Bronchial epithelial cell (primary cell): ENCODE results near the gene ZNF529. TPM values are rescaled to one million over a fixed set of nuclear protein-coding genes. Genes with fewer than 3 reads are reported as not detected.
"Not testable (repeated sequence)": the region's sequence is repeated elsewhere in the genome, so short reads cannot be mapped to it uniquely, and the experiment has no call there.

Experiments
- DNase-seq: peaks from one replicate; pipeline ENCODE4 v3.0.0-alpha.2; 2010; ENCODE audit warnings: low read depth
- FAIRE-seq: peaks from 2 replicates; lab custom pipeline; 2011; peaks lifted over from hg19 to GRCh38; lab: Jason Lieb, UNC
- H3K27me3 ChIP-seq: 2 replicates; pipeline ENCODE4 v1.5.1; 2011; ENCODE audit warnings: low read length; ENCODE audit not compliant: control insufficient read depth, insufficient read depth
- H3K36me3 ChIP-seq: 2 replicates; pipeline ENCODE4 v1.5.1; 2011; ENCODE audit warnings: low read length; ENCODE audit not compliant: control insufficient read depth, insufficient read depth
- H3K4me3 ChIP-seq: 2 replicates; pipeline ENCODE4 v1.5.1; 2011; ENCODE audit warnings: mild to moderate bottlenecking, low read depth, low read length, control low read depth
- total RNA-seq: library from RNA; depleted of rRNA; stranded (reverse); fragments of >200 nt; gene quantifications from 2 replicates; pipeline ENCODE4 v1.2.1, GENCODE V29; 2014
- TF ChIP-seq, protein P1 (sequence below): IDR thresholded peaks from 2 replicates; pipeline ENCODE4 v1.5.1; 2011; ENCODE audit warnings: mild to moderate bottlenecking, moderate library complexity, low read length, control low read depth, inconsistent platforms; ENCODE audit not compliant: insufficient read depth, severe bottlenecking

Gene ZNF529
- total RNA-seq, result 4.2 and 7.6 TPM in 2 replicates

DNA sequence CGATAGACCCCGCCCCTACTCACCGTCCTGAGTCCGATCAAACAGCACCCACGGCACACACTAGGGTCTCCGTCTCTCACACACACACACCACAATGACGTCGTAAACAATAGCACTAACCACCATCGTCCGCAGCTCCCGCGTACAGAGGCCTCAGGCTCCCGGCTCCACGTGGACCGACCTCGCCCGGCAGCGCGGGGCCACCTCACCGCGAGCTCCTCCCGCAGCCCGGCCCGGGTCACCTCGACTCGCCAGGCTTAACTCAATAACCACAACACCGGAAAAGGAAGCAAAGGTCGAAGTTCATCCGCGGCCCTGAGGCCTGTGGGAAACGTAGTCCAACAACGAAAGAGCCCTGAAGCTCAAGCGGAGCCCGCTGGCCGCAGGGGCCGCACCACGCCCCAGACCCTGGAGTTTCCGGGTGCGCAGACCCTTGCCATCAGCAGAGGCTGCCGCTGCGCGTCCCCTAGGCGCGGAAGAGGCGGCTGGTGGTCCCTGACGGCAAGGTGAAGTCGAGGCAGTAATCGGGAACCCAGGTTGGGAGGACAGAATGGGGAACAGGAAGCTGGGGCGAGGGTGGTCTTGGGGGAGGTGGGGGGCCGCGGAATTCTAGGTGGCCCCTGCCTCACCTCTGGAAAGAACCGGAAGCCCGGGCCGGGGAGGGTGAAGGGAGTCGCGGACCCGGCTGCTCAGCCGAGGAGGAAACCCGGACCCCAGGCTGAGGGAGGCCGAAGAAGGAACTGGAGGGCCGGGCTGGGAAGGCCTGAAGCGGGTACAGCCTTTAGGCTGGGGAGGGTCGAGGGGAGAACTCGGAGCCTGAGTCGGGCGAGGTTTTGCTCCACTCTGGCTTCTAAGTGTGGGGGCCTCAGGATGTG is at the start of gene ZNF529:
Gene ZNF529, minus strand, starts transcription at position 273 of the 875 bp plus-strand sequence. CDS start 946 bp downstream, outside the sequence.
- TF ChIP-seq, protein P1, sequence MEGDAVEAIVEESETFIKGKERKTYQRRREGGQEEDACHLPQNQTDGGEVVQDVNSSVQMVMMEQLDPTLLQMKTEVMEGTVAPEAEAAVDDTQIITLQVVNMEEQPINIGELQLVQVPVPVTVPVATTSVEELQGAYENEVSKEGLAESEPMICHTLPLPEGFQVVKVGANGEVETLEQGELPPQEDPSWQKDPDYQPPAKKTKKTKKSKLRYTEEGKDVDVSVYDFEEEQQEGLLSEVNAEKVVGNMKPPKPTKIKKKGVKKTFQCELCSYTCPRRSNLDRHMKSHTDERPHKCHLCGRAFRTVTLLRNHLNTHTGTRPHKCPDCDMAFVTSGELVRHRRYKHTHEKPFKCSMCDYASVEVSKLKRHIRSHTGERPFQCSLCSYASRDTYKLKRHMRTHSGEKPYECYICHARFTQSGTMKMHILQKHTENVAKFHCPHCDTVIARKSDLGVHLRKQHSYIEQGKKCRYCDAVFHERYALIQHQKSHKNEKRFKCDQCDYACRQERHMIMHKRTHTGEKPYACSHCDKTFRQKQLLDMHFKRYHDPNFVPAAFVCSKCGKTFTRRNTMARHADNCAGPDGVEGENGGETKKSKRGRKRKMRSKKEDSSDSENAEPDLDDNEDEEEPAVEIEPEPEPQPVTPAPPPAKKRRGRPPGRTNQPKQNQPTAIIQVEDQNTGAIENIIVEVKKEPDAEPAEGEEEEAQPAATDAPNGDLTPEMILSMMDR, result no peak
- H3K27me3 ChIP-seq, result no peaks in the 10 kb centered on the region
- FAIRE-seq, result no peak
- peak within 1 kb of the TSS; percentile 62 for H3K4me3 ChIP-seq
- H3K36me3 ChIP-seq, result peaks cover 5% of the 10 kb centered on the region
- peak; percentile 79 for DNase-seq

DNA sequence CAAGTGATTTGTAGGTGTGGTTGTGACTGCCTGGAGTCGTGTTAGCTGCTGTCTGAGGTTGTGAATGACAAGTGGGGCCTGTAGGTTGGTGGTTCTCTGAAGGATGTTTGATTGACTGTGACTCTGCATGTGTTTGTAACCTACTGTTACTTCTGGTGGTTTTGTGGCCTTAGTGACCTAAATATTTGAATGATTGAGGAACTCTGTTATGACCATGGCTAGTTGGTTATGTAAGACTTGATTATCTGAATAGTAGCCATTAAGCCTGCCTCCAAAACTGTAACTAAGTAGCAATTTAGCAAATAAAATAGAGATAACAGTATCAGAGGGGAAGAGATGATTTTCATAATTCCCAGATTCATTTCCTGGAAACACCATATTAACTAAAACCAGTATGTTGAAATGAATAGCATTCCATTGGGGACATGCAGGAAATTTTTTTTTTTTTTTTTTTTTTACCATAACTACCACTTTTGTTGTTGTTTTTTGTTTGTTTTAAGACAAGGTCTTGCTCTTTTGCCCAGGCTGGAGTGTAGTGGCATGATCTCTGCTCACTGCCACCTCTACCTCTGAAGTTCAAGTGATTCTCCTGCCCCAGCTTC is 32.9 kb upstream of the ZNF529 start:
- DNase-seq (no peak), FAIRE-seq (no peak)
- TF ChIP-seq, protein P1, result no peak
- Histone ChIP-seq H3K27me3 (no peaks in the 10 kb centered on the region), H3K4me3 (peak overlapping the region; percentile 53), H3K36me3 (no peaks in the 10 kb centered on the region)

DNA sequence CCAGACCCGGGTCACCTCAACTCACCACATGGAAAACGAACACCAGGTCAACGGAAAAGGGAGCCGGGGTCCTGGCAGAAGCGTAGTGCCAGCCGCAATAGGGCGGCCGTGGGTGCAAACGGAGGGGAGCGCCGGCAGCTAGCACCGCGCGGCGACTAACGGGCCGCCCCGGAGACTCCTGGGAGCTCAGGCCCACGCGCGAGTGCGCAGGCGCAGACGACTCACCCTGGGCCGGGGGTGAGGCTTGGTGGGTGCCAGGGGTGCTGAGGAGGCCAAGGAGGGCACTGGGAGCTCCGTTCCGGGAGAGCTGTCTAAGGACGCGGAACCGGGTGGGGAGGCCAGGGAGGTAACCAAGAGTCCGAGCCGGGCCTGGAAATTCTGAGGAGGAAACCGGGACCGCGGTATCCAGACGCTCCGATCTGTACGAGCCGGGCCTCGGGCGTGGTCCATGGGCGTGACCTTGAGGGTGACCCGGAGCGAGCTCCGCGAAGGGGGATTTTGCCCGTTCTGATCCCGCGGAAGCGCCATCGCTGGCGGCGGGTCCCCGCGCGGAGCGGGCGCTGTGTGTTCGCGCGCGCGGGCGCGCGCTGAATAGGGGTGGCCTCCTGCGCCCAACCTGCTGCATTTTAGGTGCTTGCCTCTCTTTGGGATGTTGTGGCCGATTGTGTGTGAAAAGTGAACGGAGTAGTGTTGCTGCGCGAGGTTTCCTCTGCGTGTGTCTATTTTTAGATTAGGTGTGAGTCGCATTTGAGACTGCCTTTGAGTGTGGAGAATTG is 32.2 kb upstream of the ZNF529 start, which contains the start of gene ZNF382:
Gene ZNF382, plus strand, starts transcription at position 213 of the 776 bp plus-strand sequence. CDS start 4,602 bp downstream, outside the sequence.
- Histone ChIP-seq H3K4me3 (peak within 1 kb of the TSS; percentile 53), H3K27me3 (no peaks in the 10 kb centered on the region), H3K36me3 (no peaks in the 10 kb centered on the region)
- TF ChIP-seq, protein P1, result no peak
- FAIRE-seq (no peak), DNase-seq (no peak)

DNA sequence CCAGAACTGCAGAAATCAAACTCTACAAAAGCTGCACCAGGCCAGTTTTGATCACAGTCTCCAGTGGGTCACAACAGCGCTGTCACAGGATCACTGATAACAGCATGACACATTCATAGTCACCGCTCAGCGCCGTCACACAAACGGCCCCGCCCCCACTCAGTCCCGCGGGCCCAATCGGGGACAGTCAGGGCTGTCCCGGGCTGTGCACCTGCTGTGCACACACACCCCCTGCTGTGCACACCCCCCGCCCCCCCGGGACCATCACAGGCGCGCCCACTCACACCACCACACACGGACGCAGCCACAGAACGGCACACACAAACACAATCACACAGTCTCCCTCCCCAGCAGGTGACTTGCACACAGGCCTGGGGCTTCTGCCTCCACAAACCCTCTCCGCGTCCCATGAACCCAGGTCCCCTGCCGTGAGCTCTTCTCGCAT is 31.6 kb upstream of the ZNF529 start:
- no peak for FAIRE-seq
- Histone ChIP-seq H3K36me3 (no peaks in the 10 kb centered on the region), H3K4me3 (peak overlapping the region; percentile 53), H3K27me3 (no peaks in the 10 kb centered on the region)
- DNase-seq, result peak; percentile 18
- TF ChIP-seq, protein P1, result no peak

DNA sequence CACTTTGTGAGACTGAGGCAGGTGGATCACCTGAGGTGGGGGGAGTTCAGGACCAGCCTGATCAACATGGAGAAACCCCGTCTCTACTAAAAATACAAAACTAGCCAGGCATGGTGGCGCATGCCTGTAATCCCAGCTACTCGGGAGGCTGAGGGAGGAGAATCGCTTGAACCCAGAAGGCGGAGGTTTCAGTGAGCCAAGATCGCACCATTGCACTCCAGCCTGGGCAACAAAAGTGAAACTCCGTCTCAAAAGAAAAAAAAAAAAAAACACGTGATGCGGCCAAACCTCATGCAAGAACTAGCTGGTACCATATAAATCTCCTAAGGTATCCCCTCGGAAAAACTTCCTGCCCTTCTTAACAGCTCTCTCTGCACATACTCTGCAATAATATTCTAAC is 29.6 kb upstream of the ZNF529 start:
- not testable (repeated sequence) for H3K36me3 ChIP-seq, H3K4me3 ChIP-seq, DNase-seq, FAIRE-seq, H3K27me3 ChIP-seq

DNA sequence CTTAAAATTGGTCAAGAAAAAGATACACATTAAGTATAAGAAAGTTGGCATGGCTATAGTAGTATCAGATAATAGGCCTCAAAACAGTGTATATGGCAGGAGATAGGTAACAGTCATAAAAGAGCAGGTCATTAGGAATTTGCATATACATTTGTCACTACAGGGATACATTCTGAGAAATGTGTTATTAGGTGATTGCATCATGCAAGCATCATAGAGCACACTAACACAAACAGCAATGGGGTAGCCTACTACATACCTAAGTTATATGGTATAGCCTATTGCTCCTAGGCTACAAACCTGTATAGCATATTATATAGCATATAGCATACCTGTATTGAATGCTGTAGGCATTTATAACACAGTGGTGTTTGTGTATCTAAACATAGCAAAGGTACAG is 6.2 kb upstream of the ZNF529 start:
- TF ChIP-seq, protein P1, result no peak
- no peak for DNase-seq
- H3K36me3 ChIP-seq, result peaks cover 9% of the 10 kb centered on the region
- no peak for FAIRE-seq
- H3K4me3 ChIP-seq, result no peak overlapping the region
- H3K27me3 ChIP-seq, result no peaks in the 10 kb centered on the region
